Keratinocyte (primary cell): Measurements from ENCODE around the gene GLT8D1. TPM values are rescaled to one million over a fixed set of nuclear protein-coding genes. Genes with fewer than 3 reads are reported as not detected.

Source experiments
- DNase-seq: peaks from one replicate; pipeline ENCODE4 v3.0.0-alpha.2; 2011; ENCODE audit warnings: low read depth, missing footprints, low spot score
- FAIRE-seq: peaks from 2 replicates; lab custom pipeline; 2011; peaks lifted over from hg19 to GRCh38; lab: Jason Lieb, UNC
- H2AFZ ChIP-seq: 2 replicates; pipeline ENCODE4 v1.6.0; 2012; ENCODE audit warnings: low read length, control low read depth, inconsistent platforms; ENCODE audit not compliant: control insufficient read depth
- H3K27ac ChIP-seq: 2 replicates; pipeline ENCODE4 v1.5.1; 2011; ENCODE audit warnings: low read length; ENCODE audit not compliant: control insufficient read depth, insufficient read depth
- H3K27me3 ChIP-seq: 3 replicates; pipeline ENCODE4 v1.6.0; 2011; ENCODE audit warnings: low read length; ENCODE audit not compliant: control insufficient read depth, insufficient read depth; ENCODE audit errors: extremely low read depth
- H3K36me3 ChIP-seq, 2 experiments: 2 replicates in 1 of 2; 3 replicates in 1 of 2; pipeline ENCODE4 v1.5.1; 2011; ENCODE audit warnings: low read length in 2 of 2, mild to moderate bottlenecking in 1 of 2; ENCODE audit not compliant: control insufficient read depth in 2 of 2, insufficient read depth in 2 of 2; ENCODE audit errors: extremely low read depth in 1 of 2
- H3K4me1 ChIP-seq: 3 replicates; pipeline ENCODE4 v1.5.1; 2011; ENCODE audit warnings: low read length; ENCODE audit not compliant: control insufficient read depth, insufficient read depth; ENCODE audit errors: extremely low read depth
- H3K4me2 ChIP-seq: 3 replicates; pipeline ENCODE4 v1.6.0; 2011; ENCODE audit warnings: low read depth, low read length; ENCODE audit not compliant: control insufficient read depth, insufficient read depth; ENCODE audit errors: extremely low read depth
- H3K4me3 ChIP-seq, 3 experiments: fragments of 200-600 bp in 1 of 3; sonication (generic) in 1 of 3; 2 replicates in 2 of 3; 3 replicates in 1 of 3; pipeline ENCODE4 v1.5.1; 2011 to 2016; ENCODE audit warnings: low read length in 3 of 3, mild to moderate bottlenecking in 3 of 3, control low read depth in 2 of 3, inconsistent platforms in 1 of 3, low read depth in 1 of 3, mixed read lengths in 1 of 3, mixed run types in 1 of 3, moderate library complexity in 1 of 3; ENCODE audit not compliant: control insufficient read depth in 2 of 3, insufficient read depth in 2 of 3; ENCODE audit errors: extremely low read depth in 1 of 3
- H3K79me2 ChIP-seq: 2 replicates; pipeline ENCODE4 v1.6.0; 2012; ENCODE audit warnings: low read length; ENCODE audit not compliant: control insufficient read depth, insufficient read depth
- H3K9ac ChIP-seq: 3 replicates; pipeline ENCODE4 v1.6.0; 2011; ENCODE audit warnings: low read length; ENCODE audit not compliant: control insufficient read depth, insufficient read depth; ENCODE audit errors: extremely low read depth
- H3K9me1 ChIP-seq: 3 replicates; pipeline ENCODE4 v1.6.0; 2011; ENCODE audit warnings: low read length; ENCODE audit not compliant: control insufficient read depth, insufficient read depth; ENCODE audit errors: extremely low read depth
- H3K9me3 ChIP-seq: 2 replicates; pipeline ENCODE4 v1.5.1; 2012; ENCODE audit warnings: low read depth, low read length; ENCODE audit not compliant: control insufficient read depth
- H4K20me1 ChIP-seq: 3 replicates; pipeline ENCODE4 v1.6.0; 2011; ENCODE audit warnings: low read length; ENCODE audit not compliant: control insufficient read depth, insufficient read depth; ENCODE audit errors: extremely low read depth
- CTCF ChIP-seq, 3 experiments: IDR thresholded peaks in 1 of 3; conservative IDR thresholded peaks in 1 of 3; optimal IDR thresholded peaks in 1 of 3; 2 replicates in 2 of 3; 3 replicates in 1 of 3; pipeline versions ENCODE3 to v1.5.1; 2011; ENCODE audit warnings: low read length in 3 of 3, mild to moderate bottlenecking in 3 of 3, moderate library complexity in 2 of 3, control low read depth in 1 of 3, inconsistent platforms in 1 of 3; ENCODE audit not compliant: insufficient read depth in 2 of 3; ENCODE audit errors: extremely low read depth in 1 of 3
- EZH2 ChIP-seq: IDR thresholded peaks from one replicate; pipeline ENCODE4 v1.6.1; 2012; ENCODE audit warnings: inconsistent platforms, mild to moderate bottlenecking, low read length, moderate library complexity
- dilution Hi-C: fragments of 300-500 bp; cut with MboI; formaldehyde crosslinking; loops from one replicate; pipeline ENCODE4 v1.7.0; 2020; ENCODE audit warnings: low sequenced_read_pairs; ENCODE audit not compliant: extremely low pct_ligation_motif_present
- polyA plus RNA-seq, 5 experiments: library from polyadenylated mRNA; depleted of rRNA in 3 of 5; stranded (reverse) in 3 of 5; stranded (forward) in 1 of 5; unstranded in 1 of 5; fragments of >200 nt; gene quantifications; 1 replicate in 1 of 5; 2 replicates in 3 of 5; 3 replicates in 1 of 5; pipeline versions ENCODE4 v1.2.1 to v1.2.3, GENCODE V29; 2011 to 2012; ENCODE audit warnings: missing spikeins in 2 of 5, low read depth in 1 of 5, low replicate concordance in 1 of 5

Gene GLT8D1
- polyA plus RNA-seq, 1 donor (not counting 4 experiments of a cell fraction or from before 2014, with no cell fraction given): 66.4 TPM

DNA sequence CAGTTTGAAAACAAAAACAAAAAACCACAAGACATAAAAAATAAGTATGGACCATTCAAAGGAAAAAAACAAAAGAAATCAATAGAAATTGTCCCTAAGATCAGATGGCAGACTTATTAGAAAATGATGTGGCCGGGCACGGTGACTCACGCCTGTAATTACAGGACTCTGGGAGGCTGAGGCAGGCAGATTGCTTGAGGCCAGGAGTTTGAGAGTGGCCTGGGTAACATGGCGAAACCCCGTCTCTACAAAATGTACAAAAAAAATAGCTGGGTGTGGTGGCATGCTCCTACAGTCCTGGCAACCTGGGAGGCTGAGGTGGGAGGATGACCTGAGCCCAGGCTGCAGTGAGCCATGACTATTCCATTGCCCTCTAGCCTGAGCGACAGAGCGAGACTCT, 16.9 kb upstream of the GLT8D1 start:
- H4K20me1 ChIP-seq: no peaks in the 10 kb centered on the region
- no peak overlapping the region for H3K4me2 ChIP-seq
- TF ChIP-seq EZH2: no peak
- TF ChIP-seq CTCF (optimal IDR thresholded peaks at IDR 0.05 in 1 of 3, IDR thresholded peaks at IDR 0.05 in 1 of 3, conservative IDR thresholded peaks at IDR 0.05 in 1 of 3; ENCODE audit: extremely low read depth in 1 of 3, insufficient read depth in 2 of 3, low read length in 3 of 3): no peak
- FAIRE-seq (no peak), DNase-seq (no peak)
- no peaks in the 10 kb centered on the region for H3K27me3 ChIP-seq
- H3K9me3 ChIP-seq: no peaks in the 10 kb centered on the region
- H2AFZ ChIP-seq: no peak overlapping the region
- dilution Hi-C loops: no loop called here
- no peaks in the 10 kb centered on the region for H3K4me1 ChIP-seq
- no peaks in the 10 kb centered on the region for H3K9me1 ChIP-seq
- no peaks in the 10 kb centered on the region for H3K79me2 ChIP-seq
- no peak overlapping the region for H3K27ac ChIP-seq
- H3K9ac ChIP-seq: no peak overlapping the region
- H3K4me3 ChIP-seq: no peak overlapping the region
- peaks cover 0 to 7% of the 10 kb centered on the region in 2 experiments for H3K36me3 ChIP-seq

GRCh38 chr3:52721730-52722008, 16.1 kb upstream of the GLT8D1 start:
- no peak overlapping the region for H2AFZ ChIP-seq
- no peak for FAIRE-seq
- H3K27ac ChIP-seq: no peak overlapping the region
- no peaks in the 10 kb centered on the region for H4K20me1 ChIP-seq
- H3K9me1 ChIP-seq: no peaks in the 10 kb centered on the region
- no peaks in the 10 kb centered on the region for H3K27me3 ChIP-seq
- H3K4me1 ChIP-seq: no peaks in the 10 kb centered on the region
- no peaks in the 10 kb centered on the region for H3K9me3 ChIP-seq
- H3K4me3 ChIP-seq: no peak overlapping the region
- no peak overlapping the region for H3K9ac ChIP-seq
- no peak overlapping the region for H3K4me2 ChIP-seq
- H3K36me3 ChIP-seq: peaks cover 0 to 7% of the 10 kb centered on the region in 2 experiments
- no peaks in the 10 kb centered on the region for H3K79me2 ChIP-seq
- dilution Hi-C loops: no loop called here
- no peak for DNase-seq
- TF ChIP-seq CTCF (optimal IDR thresholded peaks at IDR 0.05 in 1 of 3, IDR thresholded peaks at IDR 0.05 in 1 of 3, conservative IDR thresholded peaks at IDR 0.05 in 1 of 3; ENCODE audit: extremely low read depth in 1 of 3, insufficient read depth in 2 of 3, low read length in 3 of 3): no peak
- TF ChIP-seq EZH2: no peak
